ENCODE data around the gene MAN1A1. TPM values are rescaled to one million over a fixed set of nuclear protein-coding genes. Genes with fewer than 3 reads are reported as not detected.

Gene MAN1A1
- total and polyA plus RNA-seq, 2 of the 4 experiments (the other 2 are of a cell fraction): 5.9 to 6.4 TPM

GRCh38 chr6:119138906-119139541 lies 210.5 kb downstream of the MAN1A1 start (continued):
- TF ChIP-seq MAZ (IDR thresholded peaks at IDR 0.05; ENCODE audit: borderline replicate concordance, low read depth, low read length) (no peak), RAD21 (IDR thresholded peaks at IDR 0.05; ENCODE audit: low read length) (no peak)
- TF ChIP-seq, protein P1, sequence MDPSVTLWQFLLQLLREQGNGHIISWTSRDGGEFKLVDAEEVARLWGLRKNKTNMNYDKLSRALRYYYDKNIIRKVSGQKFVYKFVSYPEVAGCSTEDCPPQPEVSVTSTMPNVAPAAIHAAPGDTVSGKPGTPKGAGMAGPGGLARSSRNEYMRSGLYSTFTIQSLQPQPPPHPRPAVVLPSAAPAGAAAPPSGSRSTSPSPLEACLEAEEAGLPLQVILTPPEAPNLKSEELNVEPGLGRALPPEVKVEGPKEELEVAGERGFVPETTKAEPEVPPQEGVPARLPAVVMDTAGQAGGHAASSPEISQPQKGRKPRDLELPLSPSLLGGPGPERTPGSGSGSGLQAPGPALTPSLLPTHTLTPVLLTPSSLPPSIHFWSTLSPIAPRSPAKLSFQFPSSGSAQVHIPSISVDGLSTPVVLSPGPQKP (IDR thresholded peaks at IDR 0.05; ENCODE audit: borderline replicate concordance, low read depth, low read length): no peak
